Measurements from ENCODE around the gene UBASH3A.

Gene UBASH3A

GRCh38 chr21:42495027-42495426, 91.3 kb downstream of the UBASH3A start:
- DNase-seq = no peak

- no peak for DNase-seq
Measured at GRCh38 chr21:42495765-42496119, 92.0 kb downstream of the UBASH3A start.

GRCh38 chr21:42496120-42496838, 92.6 kb downstream of the UBASH3A start, which contains the start of gene RSPH1:
Gene RSPH1 (minus strand): TSS chr21:42496224. CDS start chr21:42496186, 38 bp downstream.
- peak; percentile 100 for DNase-seq

GRCh38 chr21:42496839-42497202, 93.1 kb downstream of the UBASH3A start:
- no peak for DNase-seq

Measured in activated naive CD4-positive, alpha-beta T cell treated with anti-CD3 and anti-CD28 coated beads, Interleukin-2, amount 50 U/mL, for 16 hours (primary cell).